NCI-H1092 (cell line): ENCODE measurements around the gene CDC14A.

Source experiments
- DNase-seq: peaks from one replicate; lab custom pipeline; 2025; lab: John Stamatoyannopoulos, UW

Gene CDC14A

GRCh38 chr1:100538913-100539835 lies 186.9 kb downstream of the CDC14A start:
- peak; percentile 22 for DNase-seq

- no peak for DNase-seq
These were observed 187.7 kb downstream of the CDC14A start for GRCh38 chr1:100539836-100540536.

- no peak for DNase-seq
These were observed 190.0 kb downstream of the CDC14A start for GRCh38 chr1:100542285-100542684.

- no peak for DNase-seq
These were observed 191.3 kb downstream of the CDC14A start for GRCh38 chr1:100543640-100544039.

GRCh38 chr1:100544791-100545190 lies 192.5 kb downstream of the CDC14A start:
- DNase-seq, result no peak

- no peak for DNase-seq
These were observed 193.5 kb downstream of the CDC14A start for GRCh38 chr1:100545855-100546254.

GRCh38 chr1:100552031-100552430 lies 199.7 kb downstream of the CDC14A start:
- no peak for DNase-seq

- DNase-seq, result no peak
These were observed 200.6 kb downstream of the CDC14A start for GRCh38 chr1:100552922-100553321.

GRCh38 chr1:100556181-100556580 lies 203.9 kb downstream of the CDC14A start:
- no peak for DNase-seq

- no peak for DNase-seq
These were observed 204.8 kb downstream of the CDC14A start for GRCh38 chr1:100556925-100557605.

GRCh38 chr1:100557606-100557953 lies 205.3 kb downstream of the CDC14A start:
- DNase-seq, result no peak

GRCh38 chr1:100565533-100565932 lies 213.2 kb downstream of the CDC14A start:
- DNase-seq, result no peak

- no peak for DNase-seq
These were observed 213.8 kb downstream of the CDC14A start for GRCh38 chr1:100565937-100566699.

- DNase-seq, result no peak
These were observed 214.8 kb downstream of the CDC14A start for GRCh38 chr1:100567062-100567461.
